ENCODE results near the gene TNS1.
"Not testable (repeated sequence)": the region's sequence is repeated elsewhere in the genome, so short reads cannot be mapped to it uniquely, and the experiment has no call there.

Gene TNS1

DNA sequence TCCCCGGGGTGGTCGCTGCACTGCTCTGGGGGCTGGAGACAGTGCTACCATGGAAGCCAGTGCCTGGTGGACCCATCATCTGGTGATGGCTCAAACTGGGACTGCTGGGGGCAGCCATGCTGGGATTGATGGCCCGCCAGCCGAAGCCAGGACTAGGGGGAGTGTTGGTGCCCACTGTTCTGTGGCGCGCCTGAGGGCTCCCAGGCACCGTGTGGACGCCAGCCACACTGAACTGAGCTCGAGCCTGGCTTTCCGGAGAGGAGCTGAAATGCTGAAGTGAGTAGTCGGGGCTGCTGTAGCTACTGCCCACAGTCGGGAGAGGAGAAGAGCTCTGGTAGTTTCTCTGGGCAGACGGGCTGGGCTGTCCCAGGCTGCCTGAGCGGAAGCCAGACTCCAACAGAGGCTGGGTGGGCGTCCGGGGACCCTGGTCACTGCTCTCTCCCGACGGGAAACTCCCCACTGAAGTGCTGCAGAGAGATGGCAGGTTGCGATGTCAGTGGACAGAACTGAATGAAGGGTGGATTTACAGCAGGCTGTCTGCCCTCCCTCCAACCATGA is 184.4 kb downstream of the TNS1 start:
- no peaks in the 10 kb centered on the region for H3K27me3 Mint-ChIP-seq (ENCODE audit: low read depth)
- H3K36me3 Mint-ChIP-seq (ENCODE audit: low read depth), result no peaks in the 10 kb centered on the region
- no peaks in the 10 kb centered on the region for H3K4me1 Mint-ChIP-seq (ENCODE audit: low read depth)
- DNase-seq (ENCODE audit: low spot score), result no peak
- H3K9me3 Mint-ChIP-seq, result no peaks in the 10 kb centered on the region
- H3K27ac Mint-ChIP-seq, result no peak overlapping the region
- no peak overlapping the region for H3K4me3 Mint-ChIP-seq

DNA sequence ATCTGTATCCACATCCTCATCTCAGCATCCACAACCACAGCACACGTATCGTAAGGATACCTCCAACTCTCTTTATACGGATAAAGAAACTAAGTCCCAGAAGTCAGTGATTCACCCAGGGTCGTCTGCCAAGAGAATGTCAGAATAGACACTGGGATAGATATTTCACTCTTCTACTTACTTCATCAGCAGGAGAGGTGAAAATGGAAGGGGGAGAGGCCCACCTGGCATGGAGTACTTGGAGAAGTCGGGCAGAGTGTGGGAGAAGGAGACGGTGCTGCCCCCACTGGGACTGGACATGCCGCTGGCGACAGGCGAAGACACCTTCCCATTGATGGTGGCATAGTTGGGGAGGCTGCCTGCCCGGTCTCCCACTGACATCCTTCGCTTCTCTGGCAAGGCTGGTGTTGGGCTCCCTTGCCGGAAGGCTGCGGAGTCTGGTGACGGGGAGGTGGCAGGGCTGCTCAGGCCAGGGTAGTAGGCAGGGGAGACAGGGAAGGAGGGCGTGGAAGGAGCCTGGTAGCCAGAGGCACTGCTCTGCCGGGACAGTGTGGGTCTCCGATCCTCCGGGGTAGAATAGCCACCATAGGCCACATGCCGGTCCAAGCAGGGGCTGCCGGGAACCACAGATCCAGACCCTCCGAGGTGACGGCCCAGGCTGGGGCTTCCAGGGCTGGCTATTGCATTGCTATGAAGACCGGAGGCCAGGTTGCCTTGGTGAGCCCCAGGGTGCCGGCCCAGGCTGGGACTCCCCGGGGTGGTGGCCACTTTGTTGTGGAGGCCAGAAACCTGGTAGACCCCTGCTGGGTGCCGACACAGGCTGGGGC is 185.1 kb downstream of the TNS1 start:
- H3K27me3 Mint-ChIP-seq (ENCODE audit: low read depth), result no peaks in the 10 kb centered on the region
- H3K4me1 Mint-ChIP-seq (ENCODE audit: low read depth), result no peaks in the 10 kb centered on the region
- H3K36me3 Mint-ChIP-seq (ENCODE audit: low read depth), result no peaks in the 10 kb centered on the region
- no peak for DNase-seq (ENCODE audit: low spot score)
- H3K4me3 Mint-ChIP-seq, result no peak overlapping the region
- no peak overlapping the region for H3K27ac Mint-ChIP-seq
- H3K9me3 Mint-ChIP-seq, result no peaks in the 10 kb centered on the region

DNA sequence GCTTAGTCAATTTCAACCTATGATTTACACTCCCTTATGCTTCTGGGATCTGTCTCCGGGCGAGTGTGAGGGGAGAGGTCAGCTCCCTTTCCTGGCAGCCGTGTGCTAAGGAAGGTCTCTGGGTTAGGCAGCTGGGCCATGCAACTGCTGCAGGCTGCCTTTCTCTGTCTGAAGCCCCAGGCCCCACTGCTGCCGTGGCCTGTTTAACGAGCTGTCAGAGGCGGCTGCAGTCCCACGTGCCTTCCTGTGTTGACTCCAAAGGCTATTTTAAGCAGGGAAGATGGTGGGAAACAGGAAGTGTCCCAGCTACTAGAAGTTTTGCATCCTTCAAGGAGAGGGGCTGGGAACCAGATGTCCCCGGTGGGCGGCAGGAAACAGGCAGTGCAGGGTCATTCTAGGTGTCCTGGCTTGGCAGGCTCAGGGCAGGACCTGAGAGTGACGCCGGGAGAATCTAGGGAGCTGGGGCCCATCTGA is 186.4 kb downstream of the TNS1 start:
- Mint-ChIP-seq H3K4me3 (no peak overlapping the region), H3K27ac (no peak overlapping the region), H3K36me3 (ENCODE audit: low read depth) (no peaks in the 10 kb centered on the region), H3K4me1 (ENCODE audit: low read depth) (no peaks in the 10 kb centered on the region), H3K9me3 (no peaks in the 10 kb centered on the region), H3K27me3 (ENCODE audit: low read depth) (no peaks in the 10 kb centered on the region)
- DNase-seq (ENCODE audit: low spot score), result no peak

DNA sequence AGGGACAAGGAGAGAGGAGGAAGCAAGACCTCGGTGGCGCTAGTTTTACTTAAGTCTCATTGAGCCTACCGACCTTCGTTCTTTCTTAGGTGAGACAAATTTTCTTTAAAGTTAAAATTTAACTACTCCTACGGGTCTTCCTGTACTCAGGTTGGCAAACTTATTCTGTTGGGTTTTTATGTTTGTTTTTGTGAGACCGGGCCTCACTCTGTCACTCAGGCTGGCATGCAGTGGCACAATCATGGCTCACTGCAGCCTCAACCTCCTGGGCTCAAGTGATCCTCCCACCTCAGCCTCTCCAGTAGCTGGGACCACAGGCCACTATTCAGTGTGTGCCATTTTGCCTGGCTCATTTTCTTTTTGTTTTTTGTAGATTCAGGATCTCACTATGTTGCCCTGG is 189.0 kb downstream of the TNS1 start:
- Mint-ChIP-seq H3K27me3 (ENCODE audit: low read depth) (no peaks in the 10 kb centered on the region), H3K4me1 (ENCODE audit: low read depth) (no peaks in the 10 kb centered on the region), H3K4me3 (no peak overlapping the region), H3K9me3 (no peaks in the 10 kb centered on the region), H3K27ac (no peak overlapping the region), H3K36me3 (ENCODE audit: low read depth) (no peaks in the 10 kb centered on the region)
- no peak for DNase-seq (ENCODE audit: low spot score)

DNA sequence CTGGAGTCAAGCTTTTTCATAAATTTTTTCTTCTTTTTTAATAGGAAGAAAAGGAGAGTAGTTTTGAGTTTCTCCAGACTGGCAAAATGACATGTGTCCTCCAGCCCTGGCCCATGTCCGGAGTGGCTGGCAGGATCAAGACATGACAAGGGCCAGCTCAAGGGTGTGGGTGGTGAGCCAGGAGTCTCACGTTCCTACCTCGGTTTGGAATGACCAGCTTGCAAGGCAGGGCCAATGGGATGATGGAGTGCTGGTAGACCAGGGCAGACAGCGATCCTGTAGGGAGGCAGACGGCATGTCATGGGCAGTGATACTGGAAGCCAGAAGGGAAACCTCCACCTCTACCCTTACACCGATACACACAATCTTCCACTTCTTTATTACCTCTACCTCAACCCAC is 190.6 kb downstream of the TNS1 start:
- Mint-ChIP-seq H3K27me3 (ENCODE audit: low read depth) (no peaks in the 10 kb centered on the region), H3K36me3 (ENCODE audit: low read depth) (no peaks in the 10 kb centered on the region), H3K4me3 (no peak overlapping the region), H3K27ac (no peak overlapping the region), H3K9me3 (no peaks in the 10 kb centered on the region), H3K4me1 (ENCODE audit: low read depth) (no peaks in the 10 kb centered on the region)
- no peak for DNase-seq (ENCODE audit: low spot score)

DNA sequence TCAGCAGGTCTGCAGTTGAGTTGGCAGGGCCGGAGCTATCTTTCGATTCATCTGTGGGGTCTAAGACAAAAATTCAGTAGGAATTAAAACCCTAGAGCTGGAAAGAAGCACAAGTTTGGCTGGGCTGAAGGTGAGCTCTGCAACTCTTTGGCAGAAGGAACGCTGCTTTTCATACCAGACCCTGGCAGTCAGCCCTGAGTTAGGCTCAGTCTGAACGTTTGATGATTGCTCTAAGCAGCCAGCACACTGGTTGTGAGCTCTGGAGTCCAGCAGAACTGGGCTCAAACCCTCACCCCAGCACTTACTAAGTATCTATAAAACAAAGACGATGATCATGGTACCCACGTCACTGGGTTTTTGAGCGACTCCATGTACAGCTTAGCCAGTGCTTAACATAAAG is 192.5 kb downstream of the TNS1 start:
- Mint-ChIP-seq H3K27me3 (ENCODE audit: low read depth) (no peaks in the 10 kb centered on the region), H3K4me1 (ENCODE audit: low read depth) (no peaks in the 10 kb centered on the region), H3K4me3 (no peak overlapping the region), H3K9me3 (peaks cover 5% of the 10 kb centered on the region), H3K27ac (no peak overlapping the region), H3K36me3 (ENCODE audit: low read depth) (no peaks in the 10 kb centered on the region)
- no peak for DNase-seq (ENCODE audit: low spot score)

DNA sequence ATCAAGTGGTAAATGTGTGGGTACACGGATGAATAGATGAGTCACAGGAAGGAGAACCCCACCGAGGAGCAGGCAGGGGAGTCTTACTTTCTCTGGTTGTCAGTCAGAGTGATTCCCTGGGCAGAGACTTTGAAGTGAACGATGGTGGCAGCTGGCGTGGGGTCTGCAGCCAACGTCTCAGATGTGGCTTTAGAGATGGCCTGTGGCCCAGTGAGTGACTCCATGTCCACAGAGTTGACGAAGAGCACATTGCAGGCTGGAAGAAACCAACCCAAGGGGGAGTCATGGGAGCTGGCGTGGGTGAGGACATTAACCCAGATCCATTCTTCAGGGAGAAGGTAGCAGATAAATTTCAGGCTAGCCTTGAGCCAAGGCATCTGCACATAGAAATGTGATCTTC is 193.1 kb downstream of the TNS1 start:
- Mint-ChIP-seq H3K27ac (no peak overlapping the region), H3K4me3 (no peak overlapping the region), H3K9me3 (peaks cover 5% of the 10 kb centered on the region), H3K36me3 (ENCODE audit: low read depth) (no peaks in the 10 kb centered on the region), H3K4me1 (ENCODE audit: low read depth) (no peaks in the 10 kb centered on the region), H3K27me3 (ENCODE audit: low read depth) (no peaks in the 10 kb centered on the region)
- no peak for DNase-seq (ENCODE audit: low spot score)

DNA sequence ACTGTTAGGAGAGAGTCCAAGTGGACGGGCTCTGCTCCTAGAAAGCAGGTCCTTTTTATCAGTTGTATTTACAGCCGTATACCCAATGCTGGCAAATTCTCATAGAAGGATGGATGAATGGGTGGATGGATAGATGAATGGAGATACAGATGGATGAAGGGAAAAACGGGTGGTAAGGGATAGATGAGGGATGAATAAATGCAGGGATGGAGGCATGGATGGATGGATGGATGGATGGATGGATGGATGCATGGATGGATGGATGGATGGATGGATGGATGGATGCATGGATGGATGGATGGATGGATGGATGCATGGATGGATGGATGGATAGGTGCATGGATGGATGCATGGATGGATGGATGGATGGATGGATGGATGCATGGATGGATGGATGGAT is 193.8 kb downstream of the TNS1 start:
- H3K4me1 Mint-ChIP-seq (ENCODE audit: low read depth); H3K9me3 Mint-ChIP-seq; H3K4me3 Mint-ChIP-seq; H3K27me3 Mint-ChIP-seq (ENCODE audit: low read depth); H3K36me3 Mint-ChIP-seq (ENCODE audit: low read depth); H3K27ac Mint-ChIP-seq; DNase-seq (ENCODE audit: low spot score): not testable (repeated sequence)

DNA sequence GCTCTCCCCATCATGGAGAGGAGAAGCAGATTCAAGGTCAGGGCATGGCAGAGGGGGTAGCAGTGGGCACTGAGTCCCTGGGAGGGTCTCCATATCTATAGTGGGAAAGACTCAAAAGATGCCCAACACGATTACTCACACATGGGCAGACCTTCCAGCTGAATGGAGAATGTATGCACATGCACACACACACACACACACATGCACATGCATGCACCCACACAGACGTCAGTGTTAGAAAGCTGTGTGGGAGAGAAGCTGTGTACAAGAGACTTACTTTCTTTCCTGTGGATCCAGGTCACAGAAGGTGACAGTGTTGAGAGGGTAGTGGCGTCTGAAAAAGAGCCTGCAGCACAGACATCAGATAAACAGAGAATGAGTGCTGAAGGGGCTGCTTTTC is 194.5 kb downstream of the TNS1 start:
- Mint-ChIP-seq H3K9me3 (peaks cover 5% of the 10 kb centered on the region), H3K4me3 (no peak overlapping the region), H3K36me3 (ENCODE audit: low read depth) (no peaks in the 10 kb centered on the region), H3K27ac (no peak overlapping the region), H3K4me1 (ENCODE audit: low read depth) (no peaks in the 10 kb centered on the region), H3K27me3 (ENCODE audit: low read depth) (no peaks in the 10 kb centered on the region)
- no peak for DNase-seq (ENCODE audit: low spot score)

DNA sequence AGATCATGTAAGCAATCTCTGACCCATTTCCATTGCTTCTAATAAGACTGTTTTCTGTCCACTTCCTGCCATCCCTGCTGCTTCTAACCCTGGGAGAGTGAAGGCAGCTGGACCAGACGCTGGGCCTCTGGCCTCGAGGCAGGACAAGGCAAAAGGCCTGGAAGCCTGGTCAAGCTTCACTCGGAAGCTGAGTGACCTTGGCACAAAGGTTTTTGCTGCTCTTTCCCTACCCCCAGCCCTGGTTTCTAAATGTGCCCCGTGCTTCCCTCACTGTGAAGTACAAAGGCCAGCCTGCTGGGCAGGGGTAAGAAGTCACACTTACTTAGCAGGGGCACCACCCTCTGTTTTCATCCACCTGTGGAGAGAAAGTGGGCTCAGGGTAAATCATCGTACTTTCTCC is 195.0 kb downstream of the TNS1 start:
- H3K4me1 Mint-ChIP-seq (ENCODE audit: low read depth), result no peaks in the 10 kb centered on the region
- peaks cover 5% of the 10 kb centered on the region for H3K9me3 Mint-ChIP-seq
- DNase-seq (ENCODE audit: low spot score), result no peak
- no peak overlapping the region for H3K27ac Mint-ChIP-seq
- no peaks in the 10 kb centered on the region for H3K36me3 Mint-ChIP-seq (ENCODE audit: low read depth)
- no peak overlapping the region for H3K4me3 Mint-ChIP-seq
- H3K27me3 Mint-ChIP-seq (ENCODE audit: low read depth), result no peaks in the 10 kb centered on the region

DNA sequence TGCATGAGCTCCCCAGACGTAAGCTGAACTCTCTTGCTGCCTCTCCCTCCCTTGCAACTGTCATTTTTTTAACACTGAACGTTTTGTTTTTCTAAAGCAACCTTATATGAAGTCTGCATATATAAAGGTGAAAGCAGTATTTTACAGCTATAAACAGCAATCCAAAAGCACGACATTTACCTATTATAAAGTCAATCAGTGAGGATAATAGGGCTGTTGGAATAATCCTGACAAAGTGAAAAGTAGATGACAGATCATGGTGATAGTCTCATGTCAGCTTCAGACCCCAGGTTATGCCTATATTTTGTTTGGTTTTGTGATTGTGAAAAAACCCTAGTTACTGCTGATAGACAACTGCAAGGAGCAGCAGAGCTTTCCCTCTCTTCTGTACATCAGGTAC is 195.8 kb downstream of the TNS1 start:
- Mint-ChIP-seq H3K4me3 (no peak overlapping the region), H3K36me3 (ENCODE audit: low read depth) (no peaks in the 10 kb centered on the region), H3K4me1 (ENCODE audit: low read depth) (no peaks in the 10 kb centered on the region), H3K27ac (no peak overlapping the region), H3K27me3 (ENCODE audit: low read depth) (no peaks in the 10 kb centered on the region), H3K9me3 (peaks cover 5% of the 10 kb centered on the region)
- no peak for DNase-seq (ENCODE audit: low spot score)

DNA sequence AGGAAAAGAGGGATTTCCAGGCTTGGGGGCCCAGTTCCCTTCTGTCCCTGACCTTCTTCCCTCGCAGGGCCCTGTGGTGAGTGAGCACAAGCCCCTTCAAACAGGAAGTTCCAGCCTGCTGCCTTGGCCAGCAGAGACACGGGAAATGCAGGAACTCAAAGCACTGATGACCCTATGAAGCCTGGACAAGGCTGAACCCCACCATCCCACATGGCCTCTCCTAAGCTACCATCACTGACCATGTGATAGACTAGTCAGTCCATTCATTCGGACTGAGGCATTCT is 196.4 kb downstream of the TNS1 start:
- H3K36me3 Mint-ChIP-seq (ENCODE audit: low read depth), result no peaks in the 10 kb centered on the region
- DNase-seq (ENCODE audit: low spot score), result no peak
- H3K27me3 Mint-ChIP-seq (ENCODE audit: low read depth), result no peaks in the 10 kb centered on the region
- no peak overlapping the region for H3K27ac Mint-ChIP-seq
- peaks cover 5% of the 10 kb centered on the region for H3K9me3 Mint-ChIP-seq
- H3K4me1 Mint-ChIP-seq (ENCODE audit: low read depth), result no peaks in the 10 kb centered on the region
- H3K4me3 Mint-ChIP-seq, result no peak overlapping the region

DNA sequence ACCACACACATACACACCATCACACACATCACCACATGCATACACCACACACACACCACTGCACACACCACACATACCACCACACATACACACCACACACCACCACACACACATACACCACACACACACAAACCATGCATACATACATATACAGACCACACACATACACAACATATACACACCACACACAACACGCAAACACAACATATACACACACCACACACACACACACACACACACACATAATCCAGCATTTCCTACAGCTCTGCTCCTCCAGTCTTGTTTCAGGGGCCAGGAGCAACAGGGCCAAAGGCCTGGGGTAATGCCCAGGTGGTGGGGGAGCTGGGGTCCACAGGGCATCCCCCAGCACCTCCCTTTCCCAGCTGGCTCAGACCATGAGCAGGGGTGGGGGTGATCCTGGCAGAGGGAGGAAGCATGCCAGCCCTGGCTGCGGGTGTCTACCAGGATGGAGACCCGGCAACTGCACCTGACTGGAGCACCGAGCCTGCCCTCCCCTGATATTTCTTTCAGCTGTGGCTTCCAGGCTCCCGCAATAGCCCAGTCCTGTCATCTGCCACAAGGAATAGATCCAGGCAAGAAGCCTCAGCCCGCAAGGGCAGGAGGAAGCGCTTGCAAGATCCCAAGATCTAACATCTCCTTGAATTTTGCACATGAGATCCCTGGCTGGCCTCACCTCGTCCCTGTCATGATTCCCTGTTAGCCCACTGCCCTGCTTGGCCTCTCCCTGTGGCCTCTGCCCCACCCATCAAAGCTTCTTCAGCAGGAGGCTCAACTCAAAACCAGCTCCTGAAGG is 196.9 kb downstream of the TNS1 start:
- Mint-ChIP-seq H3K36me3 (ENCODE audit: low read depth) (no peaks in the 10 kb centered on the region), H3K27me3 (ENCODE audit: low read depth) (no peaks in the 10 kb centered on the region), H3K27ac (no peak overlapping the region), H3K9me3 (peaks cover 5% of the 10 kb centered on the region), H3K4me1 (ENCODE audit: low read depth) (no peaks in the 10 kb centered on the region), H3K4me3 (no peak overlapping the region)
- no peak for DNase-seq (ENCODE audit: low spot score)

DNA sequence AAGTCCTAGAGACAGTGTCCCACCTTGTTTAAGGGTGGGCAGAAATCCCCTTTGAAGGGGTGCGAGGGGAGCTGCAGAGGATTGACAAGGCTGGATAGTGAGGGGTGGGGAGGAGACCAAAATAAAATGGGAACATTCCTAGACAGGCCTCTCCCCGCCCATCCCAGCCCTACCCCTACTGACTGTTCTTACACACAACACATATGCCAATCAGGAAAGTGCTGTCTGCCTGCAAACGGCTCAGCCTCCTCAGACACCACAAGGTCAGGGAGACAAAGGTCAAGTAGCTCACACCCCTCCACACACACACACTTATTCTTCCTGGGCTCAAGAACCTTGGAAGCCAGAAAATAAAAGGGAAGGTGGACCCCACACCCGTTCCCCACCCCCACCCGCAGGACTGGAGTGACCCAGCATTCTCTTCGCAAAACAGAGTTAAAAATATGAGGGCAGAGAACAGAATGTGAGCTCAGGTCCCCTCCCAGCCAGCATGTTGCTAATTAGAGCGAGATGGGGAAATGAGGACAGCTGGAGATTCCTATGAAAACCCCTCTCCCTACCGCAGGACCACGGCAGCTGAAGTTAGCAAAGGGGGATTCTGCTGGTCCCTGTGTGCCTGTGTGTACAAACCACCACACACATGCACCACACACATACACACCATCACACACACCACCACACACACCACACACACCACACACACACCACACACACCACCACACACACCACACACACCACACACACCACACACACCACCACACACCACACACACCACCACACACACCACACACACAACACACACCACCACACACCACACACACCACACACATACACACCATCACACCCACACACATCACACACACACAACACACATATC is 197.8 kb downstream of the TNS1 start:
- no peak overlapping the region for H3K4me3 Mint-ChIP-seq
- H3K36me3 Mint-ChIP-seq (ENCODE audit: low read depth), result no peaks in the 10 kb centered on the region
- H3K27ac Mint-ChIP-seq, result no peak overlapping the region
- no peaks in the 10 kb centered on the region for H3K4me1 Mint-ChIP-seq (ENCODE audit: low read depth)
- DNase-seq (ENCODE audit: low spot score), result no peak
- H3K9me3 Mint-ChIP-seq, result peaks cover 5% of the 10 kb centered on the region
- no peaks in the 10 kb centered on the region for H3K27me3 Mint-ChIP-seq (ENCODE audit: low read depth)
